SH-SY5Y (cell line): ENCODE measurements around the gene P2RY8.

ENCODE experiments used
- GATA2 ChIP-seq: IDR thresholded peaks from 2 replicates; pipeline ENCODE4 v1.6.1; 2011; ENCODE audit warnings: mild to moderate bottlenecking, low read depth, low read length
- GATA3 ChIP-seq: IDR thresholded peaks from 2 replicates; pipeline ENCODE4 v1.6.1; 2011; ENCODE audit warnings: low read depth, mild to moderate bottlenecking, low read length, moderate library complexity

GRCh38 chrX:1578511-1579173 lies 41.7 kb upstream of the P2RY8 start:
- no peak for TF ChIP-seq GATA3
- no peak for TF ChIP-seq GATA2
